ENCODE data around the gene GIT1. TPM values are rescaled to one million over a fixed set of nuclear protein-coding genes. Genes with fewer than 3 reads are reported as not detected.

GIT1 gene
- polyA plus RNA-seq, 1 donor from 2014 or later = 20.5 TPM

DNA sequence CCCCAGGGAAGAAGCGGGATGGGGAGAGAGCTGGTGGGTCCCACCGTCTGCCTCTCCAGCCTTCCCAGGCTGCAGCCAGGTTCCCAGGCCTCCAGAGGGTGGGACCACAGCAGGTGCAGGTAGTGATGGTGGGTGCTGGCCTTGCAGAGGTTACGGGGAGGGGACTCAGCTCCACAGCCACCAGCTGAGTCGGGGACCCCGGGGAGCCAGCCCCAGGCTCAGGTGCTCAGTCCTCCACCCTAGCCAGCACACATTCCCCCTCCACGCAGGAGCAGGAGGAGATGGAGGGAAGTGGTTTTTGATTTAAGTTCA is 15.9 kb downstream of the GIT1 start:
- Histone ChIP-seq H4K20me1 (ENCODE audit: insufficient read depth) (no peaks in the 10 kb centered on the region), H3K4me2 (ENCODE audit: low read length) (no peak overlapping the region), H3K9ac (ENCODE audit: low read length) (no peak overlapping the region), H3K4me3 (ENCODE audit: low read length) (no peak overlapping the region), H3K36me3 (ENCODE audit: insufficient read depth, low read length) (no peaks in the 10 kb centered on the region), H3K9me2 (ENCODE audit: insufficient read depth, low read length) (no peaks in the 10 kb centered on the region), H3K27ac (ENCODE audit: low read length) (no peak overlapping the region), H3F3A (ENCODE audit: insufficient read depth, low read length, poor library complexity, severe bottlenecking) (no peaks in the 10 kb centered on the region), H3K27me3 (ENCODE audit: insufficient read depth, low read depth, low read length) (no peaks in the 10 kb centered on the region), H3K79me2 (replicated peaks; ENCODE audit: insufficient read depth, low read length) (no peaks in the 10 kb centered on the region), H2AFZ (ENCODE audit: low read depth, low read length) (no peak overlapping the region), H3K9me3 (ENCODE audit: low read length) (no peaks in the 10 kb centered on the region)
- TF ChIP-seq REST (IDR thresholded peaks at IDR 0.05; ENCODE audit: borderline replicate concordance) (no peak), POLR2AphosphoS5 (IDR thresholded peaks at IDR 0.05) (no peak), SMC3 (conservative IDR thresholded peaks at IDR 0.05; ENCODE audit: poor library complexity) (no peak), RAD21 (conservative IDR thresholded peaks at IDR 0.05) (no peak), MXI1 (conservative IDR thresholded peaks at IDR 0.05; ENCODE audit: poor library complexity, severe bottlenecking) (no peak), CTCF (IDR thresholded peaks at IDR 0.05; ENCODE audit: poor library complexity, severe bottlenecking) (no peak), EP300 (conservative IDR thresholded peaks at IDR 0.05; ENCODE audit: poor library complexity, severe bottlenecking) (no peak), EZH2 (IDR thresholded peaks at IDR 0.05; ENCODE audit: borderline replicate concordance, insufficient read depth, low read length, poor library complexity, severe bottlenecking) (no peak), TAF1 (IDR thresholded peaks at IDR 0.05; ENCODE audit: low read depth) (no peak)

DNA sequence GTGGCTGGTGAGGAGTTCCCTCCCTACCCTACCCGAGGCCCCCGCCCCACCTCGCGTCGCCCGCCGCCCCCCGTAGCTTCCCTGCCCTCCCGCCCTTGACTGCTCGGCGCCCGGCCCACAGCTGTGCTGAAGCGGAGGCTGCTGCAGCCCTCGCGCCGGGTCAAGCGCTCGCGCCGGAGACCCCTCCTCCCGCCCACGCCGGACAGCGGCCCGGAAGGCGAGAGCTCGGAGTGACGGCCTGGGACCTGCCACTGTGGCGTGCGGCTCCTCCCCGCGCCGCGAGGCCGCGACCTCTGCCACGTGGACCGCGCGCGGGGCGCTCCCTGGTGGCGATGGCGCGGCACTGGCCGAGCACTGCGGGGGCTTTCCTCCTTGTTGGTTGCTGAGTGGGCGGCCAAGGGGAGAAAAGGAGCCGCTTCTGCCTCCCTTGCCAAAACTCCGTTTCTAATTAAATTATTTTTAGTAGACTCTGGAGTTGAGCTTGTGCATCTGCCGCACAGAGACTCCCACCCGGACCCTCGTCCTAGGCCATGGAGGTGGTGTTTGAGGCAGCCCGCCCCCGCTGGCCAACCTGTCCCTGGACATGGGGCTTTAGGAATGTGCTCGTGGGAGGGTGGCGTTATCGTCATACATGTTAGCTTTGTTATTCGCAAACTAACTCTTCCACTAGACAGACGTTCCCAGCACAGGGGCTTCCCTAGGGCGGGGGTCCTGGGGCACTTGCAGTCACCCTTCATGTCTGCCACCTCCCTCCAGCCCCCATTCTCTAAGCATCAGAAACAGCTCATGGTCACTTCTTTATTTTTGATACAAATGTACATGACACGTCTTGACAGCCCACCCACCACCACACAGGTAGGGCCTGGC is 16.5 kb downstream of the GIT1 start:
- Histone ChIP-seq H3K9ac (ENCODE audit: low read length) (no peak overlapping the region), H3K36me3 (ENCODE audit: insufficient read depth, low read length) (no peaks in the 10 kb centered on the region), H3K27me3 (ENCODE audit: insufficient read depth, low read depth, low read length) (peaks cover 4% of the 10 kb centered on the region), H3F3A (ENCODE audit: insufficient read depth, low read length, poor library complexity, severe bottlenecking) (no peaks in the 10 kb centered on the region), H3K79me2 (replicated peaks; ENCODE audit: insufficient read depth, low read length) (no peaks in the 10 kb centered on the region), H3K9me2 (ENCODE audit: insufficient read depth, low read length) (no peaks in the 10 kb centered on the region), H4K20me1 (ENCODE audit: insufficient read depth) (no peaks in the 10 kb centered on the region), H3K4me3 (ENCODE audit: low read length) (no peak overlapping the region), H3K4me2 (ENCODE audit: low read length) (no peak overlapping the region), H3K27ac (ENCODE audit: low read length) (no peak overlapping the region), H2AFZ (ENCODE audit: low read depth, low read length) (no peak overlapping the region), H3K9me3 (ENCODE audit: low read length) (no peaks in the 10 kb centered on the region)
- peak; percentile 49 for TF ChIP-seq CTCF (IDR thresholded peaks at IDR 0.05; ENCODE audit: poor library complexity, severe bottlenecking)
- no peak for TF ChIP-seq EZH2 (IDR thresholded peaks at IDR 0.05; ENCODE audit: borderline replicate concordance, insufficient read depth, low read length, poor library complexity, severe bottlenecking)

Measured in neural cell (in vitro differentiated cells).